Measurements from ENCODE around the gene CYYR1.

Gene CYYR1

DNA sequence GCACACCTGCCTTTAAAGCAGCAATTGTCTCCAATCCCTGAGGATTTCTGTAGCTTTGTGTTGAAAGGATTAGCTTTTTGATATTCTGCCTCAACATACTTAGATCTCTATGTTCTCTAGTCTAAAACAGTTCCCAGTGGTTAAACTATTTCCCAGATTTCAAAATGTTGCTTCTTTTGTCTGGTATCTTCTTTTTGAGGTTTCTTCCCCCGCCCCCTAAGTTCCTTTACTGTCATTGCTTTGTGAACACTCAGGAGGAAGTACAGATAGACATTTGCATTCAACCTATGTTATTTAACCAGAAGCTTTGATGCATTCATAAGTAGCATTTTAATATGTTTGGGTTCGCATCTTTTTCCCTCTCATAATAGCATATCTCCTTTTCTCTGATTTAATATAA is 33.5 kb downstream of the CYYR1 start:
- no peaks in the 10 kb centered on the region for H3K27me3 ChIP-seq (ENCODE audit: low read depth)
- H3K4me3 ChIP-seq, result no peak overlapping the region
- no peaks in the 10 kb centered on the region for H3K9me3 ChIP-seq
- no peak for DNase-seq (ENCODE audit: low spot score in 2 of 2)
- no peaks in the 10 kb centered on the region for H3K4me1 ChIP-seq
- in situ Hi-C loops (cut with MboI; ENCODE audit: low sequenced_read_pairs), result no loop called here
- no peaks in the 10 kb centered on the region for H3K36me3 ChIP-seq (replicated peaks)

DNA sequence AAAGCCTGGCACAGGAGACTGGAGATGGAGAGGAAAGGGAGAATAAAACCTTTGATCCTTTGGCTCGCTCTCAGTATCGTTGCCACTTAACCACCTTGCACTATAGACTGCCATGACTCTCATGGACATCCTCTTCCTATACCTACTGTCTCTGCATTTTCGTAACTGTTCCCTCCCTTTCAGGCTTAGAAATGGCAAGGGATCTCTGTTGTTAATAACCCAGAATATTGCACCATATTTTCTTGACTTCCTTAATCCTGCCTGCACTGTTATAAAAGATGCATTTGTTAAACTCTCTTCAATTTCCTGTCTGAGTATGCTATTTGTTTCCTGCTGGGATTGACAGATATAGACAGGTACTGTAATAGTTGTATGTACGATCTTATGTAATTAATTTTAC is 38.6 kb downstream of the CYYR1 start:
- Histone ChIP-seq H3K27me3 (ENCODE audit: low read depth) (no peaks in the 10 kb centered on the region), H3K4me3 (no peak overlapping the region), H3K4me1 (no peaks in the 10 kb centered on the region), H3K9me3 (no peaks in the 10 kb centered on the region), H3K36me3 (replicated peaks) (no peaks in the 10 kb centered on the region)
- DNase-seq (ENCODE audit: low spot score in 2 of 2), result no peak
- in situ Hi-C loops (cut with MboI; ENCODE audit: low sequenced_read_pairs), result no loop called here

GRCh38 chr21:26532208-26532607 is 40.9 kb downstream of the CYYR1 start:
- Histone ChIP-seq H3K27me3 (ENCODE audit: low read depth) (no peaks in the 10 kb centered on the region), H3K4me3 (no peak overlapping the region), H3K9me3 (no peaks in the 10 kb centered on the region), H3K4me1 (no peaks in the 10 kb centered on the region), H3K36me3 (replicated peaks) (no peaks in the 10 kb centered on the region)
- in situ Hi-C loops (cut with MboI; ENCODE audit: low sequenced_read_pairs), result no loop called here
- no peak for DNase-seq (ENCODE audit: low spot score in 2 of 2)

DNA sequence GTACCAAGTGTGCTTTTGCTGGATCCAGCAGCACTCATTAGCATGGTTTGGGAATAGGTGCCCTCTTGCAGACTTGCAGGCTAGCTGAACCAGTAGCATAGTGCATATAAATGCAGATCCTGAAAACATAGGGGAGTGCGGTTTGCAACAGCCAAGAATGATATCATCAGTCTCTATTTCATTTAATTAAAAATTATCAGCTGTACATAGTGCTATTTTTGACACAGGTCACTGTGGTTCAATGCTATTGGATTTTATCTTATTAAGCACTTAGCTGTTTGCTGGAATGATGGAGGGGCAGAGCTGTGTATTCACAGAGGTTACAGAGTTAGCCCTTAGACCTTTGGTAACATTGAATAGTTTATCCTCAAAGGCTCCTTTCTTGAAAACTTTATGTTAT is 43.6 kb downstream of the CYYR1 start:
- H3K9me3 ChIP-seq, result no peaks in the 10 kb centered on the region
- H3K27me3 ChIP-seq (ENCODE audit: low read depth), result no peaks in the 10 kb centered on the region
- H3K4me1 ChIP-seq, result no peaks in the 10 kb centered on the region
- no peak for DNase-seq (ENCODE audit: low spot score in 2 of 2)
- in situ Hi-C loops (cut with MboI; ENCODE audit: low sequenced_read_pairs), result no loop called here
- H3K4me3 ChIP-seq, result no peak overlapping the region
- no peaks in the 10 kb centered on the region for H3K36me3 ChIP-seq (replicated peaks)

DNA sequence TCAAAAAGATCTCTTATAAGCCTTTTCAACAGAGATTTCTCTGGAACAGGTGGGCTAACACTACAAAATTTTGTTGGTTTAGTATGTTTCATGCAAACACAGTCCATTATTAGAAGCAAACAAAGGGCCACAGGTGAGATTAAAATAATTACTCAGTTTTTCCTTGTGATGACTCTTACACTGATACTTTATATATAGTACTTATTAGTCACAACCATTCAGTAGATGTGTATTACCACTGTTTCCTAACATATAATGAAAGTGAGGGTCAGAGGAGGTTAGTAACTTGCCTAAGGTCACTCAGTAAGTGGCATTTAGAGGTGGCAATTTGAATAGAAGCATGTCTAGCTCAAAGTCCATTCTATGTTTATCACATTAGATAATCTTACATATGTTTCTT is 44.2 kb downstream of the CYYR1 start:
- Histone ChIP-seq H3K27me3 (ENCODE audit: low read depth) (no peaks in the 10 kb centered on the region), H3K4me1 (no peaks in the 10 kb centered on the region), H3K9me3 (no peaks in the 10 kb centered on the region), H3K4me3 (no peak overlapping the region), H3K36me3 (replicated peaks) (no peaks in the 10 kb centered on the region)
- in situ Hi-C loops (cut with MboI; ENCODE audit: low sequenced_read_pairs), result no loop called here
- DNase-seq (ENCODE audit: low spot score in 2 of 2), result no peak

DNA sequence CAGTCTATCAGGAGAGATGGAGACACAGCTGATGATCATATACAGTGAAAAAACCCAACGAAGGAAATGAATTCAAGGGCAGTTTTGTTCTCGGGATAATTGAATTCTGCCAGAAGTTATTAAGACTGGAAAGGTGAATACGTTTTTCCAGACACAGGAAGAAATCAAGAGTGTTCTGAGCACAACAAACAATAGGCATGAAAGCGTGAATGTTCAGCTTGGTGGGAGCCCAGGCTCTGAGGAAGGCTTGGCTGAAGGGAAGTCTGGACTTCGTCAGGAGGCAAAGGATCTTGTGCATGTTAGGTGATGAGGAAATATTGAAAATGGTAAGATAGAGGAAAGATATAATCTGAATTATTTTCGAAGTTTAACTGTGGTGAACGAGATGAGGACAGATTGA is 50.4 kb downstream of the CYYR1 start:
- H3K4me3 ChIP-seq, result no peak overlapping the region
- no peaks in the 10 kb centered on the region for H3K36me3 ChIP-seq (replicated peaks)
- no peaks in the 10 kb centered on the region for H3K4me1 ChIP-seq
- DNase-seq (ENCODE audit: low spot score in 2 of 2), result no peak
- in situ Hi-C loops (cut with MboI; ENCODE audit: low sequenced_read_pairs), result no loop called here
- no peaks in the 10 kb centered on the region for H3K27me3 ChIP-seq (ENCODE audit: low read depth)
- no peaks in the 10 kb centered on the region for H3K9me3 ChIP-seq

DNA sequence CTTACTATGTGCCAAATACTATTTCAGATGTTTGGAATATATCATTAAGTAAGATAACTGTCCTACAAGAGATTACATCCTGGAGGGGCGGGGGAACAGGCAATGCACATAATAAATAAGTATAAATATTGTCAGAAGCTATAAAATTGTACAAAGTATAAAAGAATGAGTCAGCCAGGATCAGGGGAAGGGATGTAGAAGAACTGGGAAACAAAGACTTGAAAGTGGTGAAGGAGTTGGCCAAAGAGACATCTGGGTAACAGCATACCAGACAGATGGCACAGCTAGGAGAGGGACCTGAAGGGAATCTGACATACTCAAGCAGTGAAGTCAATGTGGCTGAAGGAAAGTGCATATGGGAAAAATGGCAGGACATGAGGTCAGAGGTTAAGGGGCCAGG is 53.9 kb downstream of the CYYR1 start:
- no peak for DNase-seq (ENCODE audit: low spot score in 2 of 2)
- H3K9me3 ChIP-seq, result no peaks in the 10 kb centered on the region
- no peaks in the 10 kb centered on the region for H3K27me3 ChIP-seq (ENCODE audit: low read depth)
- no peaks in the 10 kb centered on the region for H3K4me1 ChIP-seq
- no peaks in the 10 kb centered on the region for H3K36me3 ChIP-seq (replicated peaks)
- in situ Hi-C loops (cut with MboI; ENCODE audit: low sequenced_read_pairs), result no loop called here
- H3K4me3 ChIP-seq, result no peak overlapping the region

DNA sequence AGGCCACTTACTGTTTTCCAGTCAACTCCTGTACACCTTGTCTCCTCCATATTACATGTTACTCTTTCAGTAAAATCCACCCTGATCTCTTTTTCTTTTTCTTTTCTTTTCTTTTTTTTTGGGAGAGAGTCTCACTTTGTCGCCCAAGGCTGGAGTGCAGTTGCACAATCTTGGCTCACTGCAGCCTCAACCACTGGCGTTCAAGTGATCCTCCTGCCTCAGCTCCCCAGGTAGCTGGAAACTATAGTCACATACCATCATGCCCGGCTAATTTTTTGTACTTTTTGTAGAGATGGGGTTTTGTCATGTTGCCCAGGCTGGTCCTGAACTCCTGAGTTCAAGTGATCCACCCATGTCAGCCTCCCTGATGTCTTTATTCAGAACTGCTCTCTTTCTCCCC is 57.8 kb downstream of the CYYR1 start:
- no peaks in the 10 kb centered on the region for H3K4me1 ChIP-seq
- H3K9me3 ChIP-seq, result no peaks in the 10 kb centered on the region
- no peak for DNase-seq (ENCODE audit: low spot score in 2 of 2)
- H3K36me3 ChIP-seq (replicated peaks), result no peaks in the 10 kb centered on the region
- no peak overlapping the region for H3K4me3 ChIP-seq
- H3K27me3 ChIP-seq (ENCODE audit: low read depth), result no peaks in the 10 kb centered on the region
- in situ Hi-C loops (cut with MboI; ENCODE audit: low sequenced_read_pairs), result no loop called here

DNA sequence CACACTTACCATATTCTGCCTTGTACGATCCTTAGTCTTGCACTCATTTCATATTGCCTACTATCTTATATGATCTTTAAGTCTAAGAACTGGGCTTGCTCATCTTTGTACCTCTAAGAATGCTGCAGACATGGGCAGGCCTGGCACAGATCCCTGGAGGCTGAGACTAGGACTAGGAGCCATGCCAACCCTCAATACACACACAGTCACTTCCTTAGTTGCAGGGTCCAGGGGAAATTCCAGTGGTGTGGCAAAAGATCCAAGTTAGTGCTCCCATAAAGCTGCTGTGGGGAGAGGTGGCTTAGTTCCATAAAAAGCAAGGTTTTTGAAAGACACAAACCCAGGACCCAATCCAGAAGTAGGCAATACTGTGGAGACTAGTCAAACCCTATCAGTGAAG is 59.9 kb downstream of the CYYR1 start:
- Histone ChIP-seq H3K36me3 (replicated peaks) (no peaks in the 10 kb centered on the region), H3K4me3 (no peak overlapping the region), H3K4me1 (no peaks in the 10 kb centered on the region; the same call in 1 of the 2 replicates), H3K9me3 (no peaks in the 10 kb centered on the region), H3K27me3 (ENCODE audit: low read depth) (no peaks in the 10 kb centered on the region)
- in situ Hi-C loops (cut with MboI; ENCODE audit: low sequenced_read_pairs), result no loop called here
- DNase-seq (ENCODE audit: low spot score in 2 of 2), result no peak

DNA sequence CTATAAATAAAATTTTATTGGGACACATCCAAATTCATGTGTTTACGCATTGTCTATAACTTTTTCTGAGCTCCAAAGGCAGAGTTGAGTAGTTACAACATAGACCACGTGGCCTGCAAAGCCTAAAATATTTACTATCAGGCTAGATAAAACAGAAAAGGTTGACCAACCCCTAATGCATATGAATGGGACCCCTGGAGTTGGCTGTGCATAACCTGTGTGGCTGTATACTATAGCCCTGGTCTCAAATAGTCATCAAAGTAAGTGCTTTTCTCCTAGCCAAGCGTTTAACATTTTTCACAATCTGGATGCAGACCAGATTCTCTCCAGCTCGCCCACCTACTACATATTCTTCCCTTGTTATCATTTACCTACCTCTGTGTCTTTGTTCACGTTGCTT is 60.4 kb downstream of the CYYR1 start:
- no peak overlapping the region for H3K4me3 ChIP-seq
- no peaks in the 10 kb centered on the region for H3K9me3 ChIP-seq
- H3K36me3 ChIP-seq (replicated peaks), result no peaks in the 10 kb centered on the region
- in situ Hi-C loops (cut with MboI; ENCODE audit: low sequenced_read_pairs), result no loop called here
- H3K4me1 ChIP-seq, result no peaks in the 10 kb centered on the region; the same call in 1 of the 2 replicates
- DNase-seq (ENCODE audit: low spot score in 2 of 2), result no peak
- no peaks in the 10 kb centered on the region for H3K27me3 ChIP-seq (ENCODE audit: low read depth)

DNA sequence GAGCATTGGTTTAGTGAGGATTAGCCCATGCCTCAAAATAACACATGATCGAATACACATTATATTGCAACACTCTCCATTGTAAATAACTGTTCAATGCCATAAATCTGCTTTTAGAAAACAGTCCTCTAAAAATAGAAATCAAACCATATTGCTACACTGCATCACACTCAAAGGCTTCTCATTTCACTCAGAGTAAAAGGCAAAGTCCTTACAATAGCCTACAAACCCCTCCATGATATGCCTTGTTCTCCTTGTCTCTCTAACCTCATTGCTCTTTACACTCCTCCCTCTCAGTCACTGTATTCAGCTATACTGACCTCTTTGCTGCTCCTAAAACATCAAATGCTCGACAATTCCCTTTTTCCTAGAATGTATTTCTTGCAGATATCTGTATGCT is 64.2 kb downstream of the CYYR1 start:
- no peak overlapping the region for H3K4me3 ChIP-seq
- DNase-seq (ENCODE audit: low spot score in 2 of 2), result no peak
- H3K36me3 ChIP-seq (replicated peaks), result no peaks in the 10 kb centered on the region
- H3K27me3 ChIP-seq (ENCODE audit: low read depth), result no peaks in the 10 kb centered on the region
- in situ Hi-C loops (cut with MboI; ENCODE audit: low sequenced_read_pairs), result no loop called here
- H3K4me1 ChIP-seq, result no peaks in the 10 kb centered on the region; the same call in 1 of the 2 replicates
- no peaks in the 10 kb centered on the region for H3K9me3 ChIP-seq

DNA sequence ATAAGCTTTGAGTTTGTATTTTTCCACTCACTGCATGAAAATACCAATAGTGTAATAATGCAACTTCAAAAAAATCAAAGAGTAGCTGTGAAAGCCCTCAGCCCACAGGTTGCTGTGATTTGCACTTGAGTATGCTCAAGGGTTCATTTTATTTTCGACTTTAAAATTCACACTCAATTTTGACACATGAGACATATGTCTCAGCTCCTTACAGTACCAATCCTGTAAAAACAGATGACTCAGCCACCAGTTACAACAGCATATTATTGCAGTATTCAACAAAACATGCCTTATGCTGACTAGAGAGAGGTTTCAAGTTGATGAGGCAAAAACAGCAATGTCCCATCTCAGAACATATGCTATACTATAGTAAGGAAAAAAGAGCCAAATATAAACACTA is 66.1 kb downstream of the CYYR1 start:
- H3K9me3 ChIP-seq, result no peaks in the 10 kb centered on the region
- DNase-seq (ENCODE audit: low spot score in 2 of 2), result no peak
- no peaks in the 10 kb centered on the region; the same call in 1 of the 2 replicates for H3K4me1 ChIP-seq
- no peaks in the 10 kb centered on the region for H3K36me3 ChIP-seq (replicated peaks)
- H3K4me3 ChIP-seq, result no peak overlapping the region
- H3K27me3 ChIP-seq (ENCODE audit: low read depth), result no peaks in the 10 kb centered on the region
- in situ Hi-C loops (cut with MboI; ENCODE audit: low sequenced_read_pairs), result no loop called here

- Histone ChIP-seq H3K9me3 (no peaks in the 10 kb centered on the region), H3K4me1 (no peaks in the 10 kb centered on the region; the same call in 1 of the 2 replicates), H3K27me3 (ENCODE audit: low read depth) (no peaks in the 10 kb centered on the region), H3K36me3 (replicated peaks) (no peaks in the 10 kb centered on the region), H3K4me3 (no peak overlapping the region)
- in situ Hi-C loops (cut with MboI; ENCODE audit: low sequenced_read_pairs), result no loop called here
- DNase-seq (ENCODE audit: low spot score in 2 of 2), result no peak
Observed at GRCh38 chr21:26505211-26505610, 67.9 kb downstream of the CYYR1 start.

DNA sequence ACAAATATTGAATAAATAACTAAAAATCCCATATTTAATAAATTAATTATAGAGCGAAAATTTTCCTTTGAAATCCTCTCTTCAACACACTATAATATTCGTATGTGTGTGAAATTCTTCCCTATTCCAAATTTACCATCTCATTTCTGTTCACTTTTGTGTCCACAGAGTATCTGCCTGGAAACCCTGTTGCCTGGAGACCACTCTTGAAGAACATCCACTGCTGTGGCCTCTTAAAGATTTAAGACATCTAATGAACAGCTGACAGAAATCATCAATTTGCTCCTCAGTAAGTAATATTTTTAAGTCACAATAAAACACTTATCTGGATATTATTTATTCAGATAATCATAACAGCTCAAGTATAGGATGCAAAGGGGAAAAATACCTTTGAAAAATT is 69.7 kb downstream of the CYYR1 start:
- H3K36me3 ChIP-seq (replicated peaks), result no peaks in the 10 kb centered on the region
- no peaks in the 10 kb centered on the region for H3K4me1 ChIP-seq
- no peaks in the 10 kb centered on the region for H3K27me3 ChIP-seq (ENCODE audit: low read depth)
- in situ Hi-C loops (cut with MboI; ENCODE audit: low sequenced_read_pairs), result no loop called here
- H3K4me3 ChIP-seq, result no peak overlapping the region
- H3K9me3 ChIP-seq, result no peaks in the 10 kb centered on the region
- DNase-seq (ENCODE audit: low spot score in 2 of 2), result no peak

DNA sequence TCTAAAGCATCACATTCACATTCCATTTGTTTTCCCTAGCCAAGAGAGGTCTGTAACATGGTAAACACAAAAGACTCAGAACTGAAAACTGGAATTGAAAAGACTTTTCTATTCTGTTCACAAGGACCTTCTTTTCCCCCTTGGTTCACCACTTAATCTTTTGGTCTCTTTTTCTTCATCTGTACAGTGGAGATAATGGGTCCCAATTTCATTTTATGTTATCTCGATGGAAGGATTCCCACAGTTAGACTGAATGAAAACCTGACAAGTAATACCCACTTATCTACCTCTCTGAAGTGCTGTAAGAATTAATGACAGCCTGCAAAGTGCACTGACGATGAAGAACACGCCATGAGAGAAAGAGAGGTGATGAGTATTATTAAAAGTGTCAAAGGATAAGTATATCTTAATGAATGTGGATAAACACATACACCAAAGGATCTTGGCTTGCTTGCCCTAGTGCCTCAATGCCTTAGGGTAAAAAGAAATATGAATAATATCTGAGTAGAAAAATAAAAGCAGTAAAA is 71.5 kb downstream of the CYYR1 start:
- no peaks in the 10 kb centered on the region for H3K27me3 ChIP-seq (ENCODE audit: low read depth)
- no peaks in the 10 kb centered on the region for H3K9me3 ChIP-seq
- no peak for DNase-seq (ENCODE audit: low spot score in 2 of 2)
- H3K4me3 ChIP-seq, result no peak overlapping the region
- H3K36me3 ChIP-seq (replicated peaks), result no peaks in the 10 kb centered on the region
- H3K4me1 ChIP-seq, result no peaks in the 10 kb centered on the region
- in situ Hi-C loops (cut with MboI; ENCODE audit: low sequenced_read_pairs), result no loop called here

All from HAP-1 (cell line).